GM23338 (cell line): ENCODE measurements around the gene TMC1. TPM values are rescaled to one million over a fixed set of nuclear protein-coding genes. Genes with fewer than 3 reads are reported as not detected.

ENCODE experiments used
- ATAC-seq: fragments of 200-7000 bp; cut with Tn5 transposase; 3 replicates; pipeline ENCODE4 v1.9.1; 2020
- DNase-seq: peaks from one replicate; pipeline ENCODE4 v3.0.0-alpha.2; 2015; ENCODE audit warnings: low spot score
- H2AFZ ChIP-seq: fragments of 200-600 bp; sonication (generic); 2 replicates; pipeline ENCODE4 v1.8.0; 2016; ENCODE audit warnings: antibody characterized with exemption, mild to moderate bottlenecking, moderate library complexity
- H3F3A ChIP-seq: fragments of 200-600 bp; sonication (generic); replicated peaks from 2 replicates; pipeline ENCODE4 v1.8.0; 2017; ENCODE audit warnings: antibody characterized with exemption, mixed run types, low read depth
- H3K27ac ChIP-seq: fragments of 200-600 bp; sonication (generic); 2 replicates; pipeline ENCODE4 v1.6.1; 2016; ENCODE audit warnings: low read depth
- H3K27me3 ChIP-seq: fragments of 200-600 bp; sonication (generic); 2 replicates; pipeline ENCODE4 v1.8.0; 2016; ENCODE audit warnings: mild to moderate bottlenecking, mixed run types, moderate library complexity; ENCODE audit not compliant: insufficient read depth
- H3K36me3 ChIP-seq: fragments of 200-600 bp; sonication (generic); 2 replicates; pipeline ENCODE4 v1.8.0; 2016; ENCODE audit warnings: mild to moderate bottlenecking; ENCODE audit not compliant: insufficient read depth
- H3K4me1 ChIP-seq: fragments of 200-600 bp; sonication (generic); 2 replicates; pipeline ENCODE4 v1.8.0; 2016; ENCODE audit warnings: mild to moderate bottlenecking, moderate library complexity; ENCODE audit not compliant: insufficient read depth
- H3K4me2 ChIP-seq: fragments of 200-600 bp; sonication (generic); 2 replicates; pipeline ENCODE4 v1.7.1; 2017; ENCODE audit warnings: mixed run types
- H3K4me3 ChIP-seq: fragments of 200-600 bp; sonication (generic); 2 replicates; pipeline ENCODE4 v1.6.1; 2016; ENCODE audit warnings: mixed run types
- H3K79me2 ChIP-seq: fragments of 200-600 bp; sonication (generic); replicated peaks from 2 replicates; pipeline ENCODE4 v1.8.0; 2017; ENCODE audit warnings: mild to moderate bottlenecking; ENCODE audit not compliant: insufficient read depth
- H3K9me2 ChIP-seq: fragments of 200-600 bp; sonication (generic); 2 replicates; pipeline ENCODE4 v1.8.0; 2017; ENCODE audit not compliant: insufficient read depth
- H4K20me1 ChIP-seq: fragments of 200-600 bp; sonication (generic); replicated peaks from 2 replicates; pipeline ENCODE4 v1.8.0; 2017; ENCODE audit warnings: mild to moderate bottlenecking; ENCODE audit not compliant: insufficient read depth
- H3K27ac Mint-ChIP-seq: 2 replicates; pipeline ENCODE4 v1.8.0; 2020; ENCODE audit warnings: inconsistent platforms, mild to moderate bottlenecking, moderate library complexity, mixed read lengths
- H3K27me3 Mint-ChIP-seq: 3 replicates; pipeline ENCODE4 v1.8.0; 2022; ENCODE audit warnings: low read depth, mild to moderate bottlenecking, moderate library complexity, mixed read lengths, inconsistent platforms; ENCODE audit not compliant: insufficient read depth, poor library complexity
- H3K36me3 Mint-ChIP-seq: 3 replicates; pipeline ENCODE4 v1.8.0; 2021; ENCODE audit warnings: low read depth, mild to moderate bottlenecking, inconsistent platforms, moderate library complexity, mixed read lengths
- H3K4me1 Mint-ChIP-seq: 3 replicates; pipeline ENCODE4 v1.8.0; 2020; ENCODE audit warnings: mild to moderate bottlenecking, inconsistent platforms, mixed read lengths
- H3K4me3 Mint-ChIP-seq: 3 replicates; pipeline ENCODE4 v1.8.0; 2021; ENCODE audit warnings: moderate library complexity, mild to moderate bottlenecking, inconsistent platforms, mixed read lengths
- H3K9me3 Mint-ChIP-seq: 3 replicates; pipeline ENCODE4 v1.8.0; 2020; ENCODE audit warnings: moderate library complexity, mild to moderate bottlenecking, inconsistent platforms, mixed read lengths
- CREB1 ChIP-seq: fragments of 250-450 bp; sonication (Bioruptor Pico); IDR thresholded peaks from 2 replicates; pipeline ENCODE4 v1.5.0; 2020; ENCODE audit warnings: low read depth, mild to moderate bottlenecking, moderate library complexity
- CTCF ChIP-seq, 2 experiments: fragments of 200-600 bp in 1 of 2; sonication (generic) in 1 of 2; conservative IDR thresholded peaks; 2 replicates each; pipeline versions ENCODE4 v1.5.1 to v1.6.1; 2016 to 2017; ENCODE audit warnings: antibody characterized with exemption in 2 of 2, low read depth in 2 of 2, mild to moderate bottlenecking in 2 of 2, moderate library complexity in 1 of 2
- EZH2 ChIP-seq: fragments of 200-600 bp; sonication (generic); IDR thresholded peaks from one replicate; pipeline ENCODE4 v1.8.0; 2017; ENCODE audit warnings: antibody characterized with exemption, mild to moderate bottlenecking, low read depth; ENCODE audit not compliant: unreplicated experiment
- EZH2phosphoT487 ChIP-seq: fragments of 200-600 bp; sonication (generic); IDR thresholded peaks from one replicate; pipeline ENCODE4 v1.8.1; 2018; ENCODE audit warnings: antibody characterized with exemption; ENCODE audit not compliant: unreplicated experiment
- JUNB ChIP-seq: IDR thresholded peaks from one replicate; pipeline ENCODE4 v1.6.1; 2016; ENCODE audit warnings: antibody characterized with exemption; ENCODE audit not compliant: unreplicated experiment
- NANOG ChIP-seq: IDR thresholded peaks from 2 replicates; pipeline ENCODE4 v1.6.1; 2016; ENCODE audit warnings: antibody characterized with exemption, borderline replicate concordance
- POLR2AphosphoS5 ChIP-seq: IDR thresholded peaks from 2 replicates; pipeline ENCODE4 v1.6.1; 2016; ENCODE audit warnings: antibody characterized with exemption, low read depth
- STAT1 ChIP-seq: IDR thresholded peaks from one replicate; pipeline ENCODE4 v1.6.1; 2016; ENCODE audit warnings: antibody characterized with exemption; ENCODE audit not compliant: unreplicated experiment
- ZNF114 ChIP-seq: fragments of 250-450 bp; sonication (Bioruptor Pico); IDR thresholded peaks from 2 replicates; pipeline ENCODE4 v1.5.0; 2020; ENCODE audit warnings: mild to moderate bottlenecking, moderate library complexity
- ZNF331 ChIP-seq: fragments of 250-450 bp; sonication (Bioruptor Pico); IDR thresholded peaks from 2 replicates; pipeline ENCODE4 v1.5.0; 2020; ENCODE audit warnings: low read depth, mild to moderate bottlenecking, moderate library complexity
- polyA plus RNA-seq: library from polyadenylated mRNA; unstranded; fragments of >200 nt; fragmentation: Nextera tagmentation; extraction: Ambion mirVana; gene quantifications from 2 replicates; pipeline ENCODE4 v1.2.1, GENCODE V29; 2016
- total RNA-seq: library from RNA; depleted of rRNA; stranded (reverse); fragments of >200 nt; shearing (Covaris generic); gene quantifications from 2 replicates; pipeline ENCODE4 v1.2.3, GENCODE V29; 2014
- TF ChIP-seq, protein P1 (sequence below): IDR thresholded peaks from one replicate; pipeline ENCODE4 v1.6.1; 2018; ENCODE audit warnings: antibody characterized with exemption; ENCODE audit not compliant: unreplicated experiment
- TF ChIP-seq, protein P2 (sequence below): fragments of 250-450 bp; sonication (Bioruptor Pico); IDR thresholded peaks from 2 replicates; pipeline ENCODE4 v1.5.0; 2020; ENCODE audit warnings: mild to moderate bottlenecking, moderate library complexity

TMC1 gene
- total and polyA plus RNA-seq, 2 experiments from 2014 or later: 0.61 to 1.2 TPM

DNA sequence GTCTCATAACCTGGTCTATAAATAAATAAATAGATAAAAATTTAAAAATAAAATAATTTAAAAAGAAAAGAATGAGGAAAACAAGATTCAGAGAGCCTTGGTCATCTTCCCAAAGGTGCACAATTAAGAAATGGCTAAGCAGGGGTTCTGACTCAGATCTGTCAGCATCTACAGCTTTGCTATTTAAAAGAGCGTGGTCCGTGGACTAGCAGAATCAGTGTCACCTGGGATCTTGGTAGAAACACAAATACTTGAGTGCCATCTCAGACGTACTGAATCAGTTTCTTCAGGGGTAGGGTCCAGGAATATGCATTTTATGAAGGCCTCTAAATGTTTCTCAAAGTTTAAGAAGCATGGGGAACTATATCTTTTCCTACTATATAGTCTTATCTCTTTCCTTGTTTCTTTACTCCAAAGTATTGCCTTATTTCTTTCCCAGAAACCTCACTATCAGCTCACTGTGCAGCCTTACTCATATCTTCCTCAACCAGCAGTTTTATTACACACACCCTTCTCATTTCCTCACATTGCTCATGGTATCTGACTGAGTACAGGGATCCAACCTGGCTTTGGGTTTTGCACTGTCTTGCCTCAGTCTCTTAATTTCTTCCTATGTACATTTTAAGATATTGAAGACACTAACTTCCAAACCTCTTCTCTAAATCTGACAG, 58.6 kb downstream of the TMC1 start (continued):
- TF ChIP-seq, protein P1, sequence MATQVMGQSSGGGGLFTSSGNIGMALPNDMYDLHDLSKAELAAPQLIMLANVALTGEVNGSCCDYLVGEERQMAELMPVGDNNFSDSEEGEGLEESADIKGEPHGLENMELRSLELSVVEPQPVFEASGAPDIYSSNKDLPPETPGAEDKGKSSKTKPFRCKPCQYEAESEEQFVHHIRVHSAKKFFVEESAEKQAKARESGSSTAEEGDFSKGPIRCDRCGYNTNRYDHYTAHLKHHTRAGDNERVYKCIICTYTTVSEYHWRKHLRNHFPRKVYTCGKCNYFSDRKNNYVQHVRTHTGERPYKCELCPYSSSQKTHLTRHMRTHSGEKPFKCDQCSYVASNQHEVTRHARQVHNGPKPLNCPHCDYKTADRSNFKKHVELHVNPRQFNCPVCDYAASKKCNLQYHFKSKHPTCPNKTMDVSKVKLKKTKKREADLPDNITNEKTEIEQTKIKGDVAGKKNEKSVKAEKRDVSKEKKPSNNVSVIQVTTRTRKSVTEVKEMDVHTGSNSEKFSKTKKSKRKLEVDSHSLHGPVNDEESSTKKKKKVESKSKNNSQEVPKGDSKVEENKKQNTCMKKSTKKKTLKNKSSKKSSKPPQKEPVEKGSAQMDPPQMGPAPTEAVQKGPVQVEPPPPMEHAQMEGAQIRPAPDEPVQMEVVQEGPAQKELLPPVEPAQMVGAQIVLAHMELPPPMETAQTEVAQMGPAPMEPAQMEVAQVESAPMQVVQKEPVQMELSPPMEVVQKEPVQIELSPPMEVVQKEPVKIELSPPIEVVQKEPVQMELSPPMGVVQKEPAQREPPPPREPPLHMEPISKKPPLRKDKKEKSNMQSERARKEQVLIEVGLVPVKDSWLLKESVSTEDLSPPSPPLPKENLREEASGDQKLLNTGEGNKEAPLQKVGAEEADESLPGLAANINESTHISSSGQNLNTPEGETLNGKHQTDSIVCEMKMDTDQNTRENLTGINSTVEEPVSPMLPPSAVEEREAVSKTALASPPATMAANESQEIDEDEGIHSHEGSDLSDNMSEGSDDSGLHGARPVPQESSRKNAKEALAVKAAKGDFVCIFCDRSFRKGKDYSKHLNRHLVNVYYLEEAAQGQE: no peak
- TF ChIP-seq EZH2 (no peak), STAT1 (no peak), JUNB (no peak)

DNA sequence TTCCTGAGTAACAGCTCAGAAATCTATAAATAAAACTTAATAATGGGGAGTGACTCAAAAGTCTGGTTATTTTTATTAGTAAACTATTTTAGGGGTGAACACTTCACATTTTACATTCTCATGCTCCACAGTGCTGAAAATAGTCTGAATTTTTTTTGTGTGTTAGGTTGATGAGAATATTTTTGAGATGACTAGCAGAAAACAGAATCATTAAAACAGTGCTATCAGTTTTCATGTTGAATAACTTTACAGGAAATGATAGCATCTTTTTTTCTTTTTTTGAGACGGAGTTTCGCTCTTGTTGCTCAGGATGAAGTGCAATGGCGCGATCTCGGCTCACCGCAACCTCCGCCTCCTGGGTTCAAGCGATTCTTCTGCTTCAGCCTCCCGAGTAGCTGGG, 60.3 kb downstream of the TMC1 start:
- no peaks in the 10 kb centered on the region for H3F3A ChIP-seq
- 0 out of 2 replicates have a peak overlapping the region, but pooled peaks have one; percentile 16 for H2AFZ ChIP-seq
- H3K4me2 ChIP-seq: no peak overlapping the region
- H3K4me1 ChIP-seq: no peaks in the 10 kb centered on the region; the same call in 1 of the 2 replicates
- H3K27me3 Mint-ChIP-seq: peaks cover 1% of the 10 kb centered on the region
- ATAC-seq (no peak), DNase-seq (no peak)
- no peaks in the 10 kb centered on the region; the same call in 2 of the 3 replicates for H3K4me1 Mint-ChIP-seq
- no peaks in the 10 kb centered on the region for H3K27me3 ChIP-seq
- H3K27ac ChIP-seq: no peak overlapping the region
- H3K4me3 ChIP-seq: no peak overlapping the region
- no peaks in the 10 kb centered on the region for H3K36me3 Mint-ChIP-seq
- H3K4me3 Mint-ChIP-seq: no peak overlapping the region
- no peaks in the 10 kb centered on the region for H3K79me2 ChIP-seq
- no peaks in the 10 kb centered on the region; the same call in 1 of the 2 replicates for H3K9me2 ChIP-seq
- no peaks in the 10 kb centered on the region for H4K20me1 ChIP-seq
- no peak overlapping the region for H3K27ac Mint-ChIP-seq
- no peaks in the 10 kb centered on the region for H3K36me3 ChIP-seq
- H3K9me3 Mint-ChIP-seq: no peaks in the 10 kb centered on the region
- TF ChIP-seq NANOG: no peak
- TF ChIP-seq POLR2AphosphoS5: no peak
- TF ChIP-seq ZNF114 (CRISPR knock-in tag): no peak
- TF ChIP-seq JUNB: no peak
- no peak for TF ChIP-seq EZH2
- no peak for TF ChIP-seq STAT1
- TF ChIP-seq EZH2phosphoT487: no peak
- no peak for TF ChIP-seq CREB1 (CRISPR knock-in tag)
- no peak for TF ChIP-seq ZNF331 (CRISPR knock-in tag)
- TF ChIP-seq, protein P2, sequence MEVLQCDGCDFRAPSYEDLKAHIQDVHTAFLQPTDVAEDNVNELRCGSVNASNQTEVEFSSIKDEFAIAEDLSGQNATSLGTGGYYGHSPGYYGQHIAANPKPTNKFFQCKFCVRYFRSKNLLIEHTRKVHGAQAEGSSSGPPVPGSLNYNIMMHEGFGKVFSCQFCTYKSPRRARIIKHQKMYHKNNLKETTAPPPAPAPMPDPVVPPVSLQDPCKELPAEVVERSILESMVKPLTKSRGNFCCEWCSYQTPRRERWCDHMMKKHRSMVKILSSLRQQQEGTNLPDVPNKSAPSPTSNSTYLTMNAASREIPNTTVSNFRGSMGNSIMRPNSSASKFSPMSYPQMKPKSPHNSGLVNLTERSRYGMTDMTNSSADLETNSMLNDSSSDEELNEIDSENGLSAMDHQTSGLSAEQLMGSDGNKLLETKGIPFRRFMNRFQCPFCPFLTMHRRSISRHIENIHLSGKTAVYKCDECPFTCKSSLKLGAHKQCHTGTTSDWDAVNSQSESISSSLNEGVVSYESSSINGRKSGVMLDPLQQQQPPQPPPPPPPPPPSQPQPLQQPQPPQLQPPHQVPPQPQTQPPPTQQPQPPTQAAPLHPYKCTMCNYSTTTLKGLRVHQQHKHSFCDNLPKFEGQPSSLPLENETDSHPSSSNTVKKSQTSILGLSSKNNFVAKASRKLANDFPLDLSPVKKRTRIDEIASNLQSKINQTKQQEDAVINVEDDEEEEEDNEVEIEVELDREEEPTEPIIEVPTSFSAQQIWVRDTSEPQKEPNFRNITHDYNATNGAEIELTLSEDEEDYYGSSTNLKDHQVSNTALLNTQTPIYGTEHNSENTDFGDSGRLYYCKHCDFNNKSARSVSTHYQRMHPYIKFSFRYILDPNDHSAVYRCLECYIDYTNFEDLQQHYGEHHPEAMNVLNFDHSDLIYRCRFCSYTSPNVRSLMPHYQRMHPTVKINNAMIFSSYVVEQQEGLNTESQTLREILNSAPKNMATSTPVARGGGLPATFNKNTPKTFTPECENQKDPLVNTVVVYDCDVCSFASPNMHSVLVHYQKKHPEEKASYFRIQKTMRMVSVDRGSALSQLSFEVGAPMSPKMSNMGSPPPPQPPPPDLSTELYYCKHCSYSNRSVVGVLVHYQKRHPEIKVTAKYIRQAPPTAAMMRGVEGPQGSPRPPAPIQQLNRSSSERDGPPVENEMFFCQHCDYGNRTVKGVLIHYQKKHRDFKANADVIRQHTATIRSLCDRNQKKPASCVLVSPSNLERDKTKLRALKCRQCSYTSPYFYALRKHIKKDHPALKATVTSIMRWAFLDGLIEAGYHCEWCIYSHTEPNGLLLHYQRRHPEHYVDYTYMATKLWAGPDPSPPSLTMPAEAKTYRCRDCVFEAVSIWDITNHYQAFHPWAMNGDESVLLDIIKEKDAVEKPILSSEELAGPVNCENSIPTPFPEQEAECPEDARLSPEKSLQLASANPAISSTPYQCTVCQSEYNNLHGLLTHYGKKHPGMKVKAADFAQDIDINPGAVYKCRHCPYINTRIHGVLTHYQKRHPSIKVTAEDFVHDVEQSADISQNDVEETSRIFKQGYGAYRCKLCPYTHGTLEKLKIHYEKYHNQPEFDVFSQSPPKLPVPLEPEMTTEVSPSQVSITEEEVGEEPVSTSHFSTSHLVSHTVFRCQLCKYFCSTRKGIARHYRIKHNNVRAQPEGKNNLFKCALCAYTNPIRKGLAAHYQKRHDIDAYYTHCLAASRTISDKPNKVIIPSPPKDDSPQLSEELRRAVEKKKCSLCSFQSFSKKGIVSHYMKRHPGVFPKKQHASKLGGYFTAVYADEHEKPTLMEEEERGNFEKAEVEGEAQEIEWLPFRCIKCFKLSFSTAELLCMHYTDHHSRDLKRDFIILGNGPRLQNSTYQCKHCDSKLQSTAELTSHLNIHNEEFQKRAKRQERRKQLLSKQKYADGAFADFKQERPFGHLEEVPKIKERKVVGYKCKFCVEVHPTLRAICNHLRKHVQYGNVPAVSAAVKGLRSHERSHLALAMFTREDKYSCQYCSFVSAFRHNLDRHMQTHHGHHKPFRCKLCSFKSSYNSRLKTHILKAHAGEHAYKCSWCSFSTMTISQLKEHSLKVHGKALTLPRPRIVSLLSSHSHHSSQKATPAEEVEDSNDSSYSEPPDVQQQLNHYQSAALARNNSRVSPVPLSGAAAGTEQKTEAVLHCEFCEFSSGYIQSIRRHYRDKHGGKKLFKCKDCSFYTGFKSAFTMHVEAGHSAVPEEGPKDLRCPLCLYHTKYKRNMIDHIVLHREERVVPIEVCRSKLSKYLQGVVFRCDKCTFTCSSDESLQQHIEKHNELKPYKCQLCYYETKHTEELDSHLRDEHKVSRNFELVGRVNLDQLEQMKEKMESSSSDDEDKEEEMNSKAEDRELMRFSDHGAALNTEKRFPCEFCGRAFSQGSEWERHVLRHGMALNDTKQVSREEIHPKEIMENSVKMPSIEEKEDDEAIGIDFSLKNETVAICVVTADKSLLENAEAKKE (CRISPR knock-in tag): no peak
- TF ChIP-seq CTCF (conservative IDR thresholded peaks at IDR 0.05; ENCODE audit: low read depth in 2 of 2): no peak
